ENCODE data around the gene ANAPC2. TPM values are rescaled to one million over a fixed set of nuclear protein-coding genes. Genes with fewer than 3 reads are reported as not detected.

The ANAPC2 gene
- polyA plus RNA-seq, 4 donors = 20.0 to 44.2 (median 37.0) TPM

DNA sequence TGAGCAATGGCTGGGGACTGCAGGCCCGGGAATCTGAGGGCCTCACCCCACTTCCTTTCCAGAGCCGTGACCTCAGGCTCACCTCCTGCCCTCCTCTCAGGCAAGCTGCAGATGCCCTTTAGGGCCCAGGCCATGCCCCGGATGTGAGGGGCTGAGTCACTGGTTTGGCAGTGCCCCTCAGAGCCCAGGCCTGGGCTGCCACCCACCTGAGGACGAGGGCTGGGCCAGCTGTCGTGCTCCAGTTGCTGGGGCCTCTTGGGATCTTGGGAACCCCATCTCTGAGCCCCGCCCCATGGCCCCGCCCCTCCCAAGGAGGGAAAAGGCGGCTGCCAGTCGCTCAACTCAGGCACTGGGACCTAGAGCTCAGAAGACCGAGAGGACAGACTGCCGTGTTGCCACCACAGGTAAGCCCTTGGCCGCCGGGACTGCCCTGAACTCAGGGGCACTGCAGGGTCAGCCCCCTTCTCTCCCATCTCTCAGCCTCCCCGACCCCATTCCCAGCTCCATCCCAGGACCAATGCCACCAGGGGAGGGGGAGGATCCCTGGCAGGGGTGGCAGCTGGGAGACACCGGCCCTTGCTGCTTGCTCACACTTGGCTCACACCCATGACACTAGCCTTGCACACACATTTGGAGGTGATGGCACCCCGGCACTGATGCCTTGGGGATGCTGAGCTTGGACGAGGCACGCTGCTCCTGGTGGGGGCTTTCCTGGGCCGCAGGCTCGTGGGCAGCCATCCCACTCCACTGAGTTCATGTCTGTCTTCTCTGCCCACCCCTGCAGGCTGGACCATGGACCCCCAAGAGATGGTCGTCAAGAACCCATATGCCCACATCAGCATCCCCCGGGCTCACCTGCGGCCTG lies 36.7 kb upstream of the ANAPC2 start, which contains the start of gene CYSRT1:
TSS of gene CYSRT1 (plus strand) at position 345 of the 865 bp plus-strand sequence. CDS start at position 793, 448 bp downstream.
- Histone ChIP-seq H3K27me3 (ENCODE audit: control insufficient read depth in 3 of 3, insufficient read depth in 3 of 3, low read length in 3 of 3) (no peaks in the 10 kb centered on the region), H3K4me3 (ENCODE audit: low read depth in 1 of 3, low read length in 3 of 3) (peak within 1 kb of the TSS in 2 of 3 donors; percentile 76 to 84), H3K36me3 (ENCODE audit: control insufficient read depth in 3 of 3, insufficient read depth in 2 of 3, low read depth in 1 of 3, low read length in 3 of 3) (peaks cover 0 to 8% (median 0%) of the 10 kb centered on the region in 3 donors), H3K4me1 (ENCODE audit: control insufficient read depth in 3 of 3, insufficient read depth in 2 of 3, low read depth in 1 of 3, low read length in 2 of 3) (peaks cover 0 to 64% (median 1%) of the 10 kb centered on the region in 3 donors), H3K9me3 (ENCODE audit: control insufficient read depth in 2 of 2, insufficient read depth in 1 of 2, low read depth in 1 of 2, low read length in 1 of 2) (no peaks in the 10 kb centered on the region), H3K27ac (ENCODE audit: low read depth in 1 of 3, low read length in 2 of 3) (peak within 1 kb of the TSS in 1 of 3 donors; percentile 91)
- DNase-seq (peak; percentile 53 to 82), FAIRE-seq (no peak)
- 30 to 44% (median 44%) methylated on average over 22 to 23 of the region's 23 CpGs for WGBS, 3 donors

DNA sequence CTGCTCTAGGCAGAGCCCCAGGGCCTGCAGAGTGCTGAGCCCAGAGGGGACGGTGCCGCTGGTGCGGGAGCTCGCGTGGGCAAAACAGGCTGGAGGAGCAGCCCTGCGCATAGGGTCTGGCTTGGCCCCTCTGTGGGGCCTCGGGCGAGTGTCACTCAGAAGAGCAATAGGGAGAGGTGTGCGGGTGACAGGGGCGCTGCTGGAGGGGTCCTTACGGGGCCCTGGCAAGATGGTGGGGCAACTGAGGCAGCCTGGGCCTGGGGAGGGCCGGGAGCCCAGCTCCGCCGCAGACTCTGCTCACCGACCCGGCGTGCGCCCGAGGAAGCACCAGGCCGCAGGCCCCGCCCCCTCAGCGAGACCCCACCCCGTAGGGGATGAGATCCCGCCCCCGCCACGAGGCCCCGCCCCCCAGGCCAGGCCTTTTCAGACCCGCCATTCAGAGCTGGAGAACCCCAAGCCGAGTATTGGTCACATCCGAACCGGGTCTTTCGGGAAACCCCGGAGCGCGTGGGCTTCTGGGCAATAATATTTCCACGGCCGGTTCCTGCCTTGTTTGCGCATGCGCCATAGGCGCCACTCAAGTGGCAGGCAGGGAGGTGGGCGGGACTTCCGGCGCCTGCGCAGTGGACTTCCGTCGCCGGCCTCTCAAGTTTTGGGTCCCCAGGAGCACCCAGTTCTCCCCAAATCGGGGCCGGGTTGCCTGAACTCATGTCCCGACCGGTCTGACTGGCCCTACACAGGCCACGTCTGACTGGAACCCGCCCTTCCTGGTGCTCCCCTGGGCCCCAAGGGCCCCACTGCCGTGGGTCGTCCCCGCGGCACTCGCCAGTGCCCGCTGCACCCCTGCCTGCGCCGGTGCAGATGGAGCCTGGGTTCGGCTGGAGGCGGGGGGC lies 35.0 kb upstream of the ANAPC2 start:
- Histone ChIP-seq H3K27me3 (ENCODE audit: control insufficient read depth in 3 of 3, insufficient read depth in 3 of 3, low read length in 3 of 3) (no peaks in the 10 kb centered on the region), H3K36me3 (ENCODE audit: control insufficient read depth in 3 of 3, insufficient read depth in 2 of 3, low read depth in 1 of 3, low read length in 3 of 3) (peaks cover 0 to 21% (median 0%) of the 10 kb centered on the region in 3 donors), H3K9me3 (ENCODE audit: control insufficient read depth in 2 of 2, insufficient read depth in 1 of 2, low read depth in 1 of 2, low read length in 1 of 2) (no peaks in the 10 kb centered on the region), H3K4me1 (ENCODE audit: control insufficient read depth in 3 of 3, insufficient read depth in 2 of 3, low read depth in 1 of 3, low read length in 2 of 3) (peaks cover 0 to 55% (median 0%) of the 10 kb centered on the region in 3 donors), H3K27ac (ENCODE audit: low read depth in 1 of 3, low read length in 2 of 3) (peak overlapping the region; percentile 90 to 93 (median 91)), H3K4me3 (ENCODE audit: low read depth in 1 of 3, low read length in 3 of 3) (peak overlapping the region; percentile 60 to 84 (median 76))
- 1% methylated on average over 49 to 63 of the region's 63 CpGs for WGBS, 3 donors
- DNase-seq (peak; percentile 98 to 99), FAIRE-seq (no peak)

DNA sequence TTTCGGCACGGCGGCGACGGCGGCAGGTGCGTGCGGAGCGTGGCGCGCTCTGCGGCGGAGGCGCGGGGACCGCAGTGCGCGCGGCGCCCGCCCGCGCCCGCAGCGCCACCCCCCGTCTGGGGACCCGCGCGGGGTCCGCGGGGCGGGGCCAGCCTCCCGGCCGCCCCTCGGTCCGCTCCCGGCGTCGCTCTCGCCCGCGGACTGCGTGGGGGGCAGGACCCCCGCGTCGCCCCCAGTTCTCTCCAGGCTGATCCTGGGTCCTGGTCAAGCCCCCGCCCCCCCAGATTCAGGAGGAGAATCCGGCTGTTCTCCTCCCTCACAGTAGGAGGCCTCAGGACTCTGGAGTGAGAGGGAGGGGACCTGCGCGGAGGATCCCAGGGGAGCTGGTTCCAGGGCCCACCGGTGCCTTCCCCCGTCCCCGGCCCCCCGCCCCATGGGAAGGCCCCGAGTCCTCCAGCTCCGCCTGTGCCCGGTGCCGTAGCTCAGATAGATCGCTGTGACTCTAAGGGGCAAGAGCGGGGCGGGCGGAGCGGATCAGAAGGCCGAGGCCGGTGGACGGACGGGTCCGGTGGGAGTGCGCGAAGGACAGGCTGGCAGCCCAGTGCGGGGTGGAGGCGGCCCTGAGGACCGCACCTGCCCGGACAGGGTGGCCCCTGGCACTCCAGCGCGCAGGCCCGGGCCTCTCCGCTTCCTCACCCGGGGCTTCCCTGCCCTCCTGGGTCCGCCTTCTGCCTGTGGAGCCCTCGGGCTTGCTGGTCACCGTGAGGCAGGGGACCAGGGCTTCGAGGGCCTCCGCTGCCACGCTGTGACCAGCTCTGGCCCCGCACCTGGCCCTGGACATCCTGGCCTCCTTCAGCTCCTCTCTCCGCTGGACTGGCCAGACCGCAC lies 34.1 kb upstream of the ANAPC2 start, which contains the start of gene RNF208:
TSS of gene RNF208 (minus strand) at position 51 of the 888 bp plus-strand sequence. CDS start 1,028 bp downstream, outside the sequence.
- Histone ChIP-seq H3K9me3 (ENCODE audit: control insufficient read depth in 2 of 2, insufficient read depth in 1 of 2, low read depth in 1 of 2, low read length in 1 of 2) (no peaks in the 10 kb centered on the region), H3K4me1 (ENCODE audit: control insufficient read depth in 3 of 3, insufficient read depth in 2 of 3, low read depth in 1 of 3, low read length in 2 of 3) (peaks cover 0 to 56% (median 0%) of the 10 kb centered on the region in 3 donors), H3K4me3 (ENCODE audit: low read depth in 1 of 3, low read length in 3 of 3) (peak within 1 kb of the TSS; percentile 60 to 84 (median 61)), H3K36me3 (ENCODE audit: control insufficient read depth in 3 of 3, insufficient read depth in 2 of 3, low read depth in 1 of 3, low read length in 3 of 3) (peaks cover 0 to 24% (median 0%) of the 10 kb centered on the region in 3 donors), H3K27me3 (ENCODE audit: control insufficient read depth in 3 of 3, insufficient read depth in 3 of 3, low read length in 3 of 3) (no peaks in the 10 kb centered on the region), H3K27ac (ENCODE audit: low read depth in 1 of 3, low read length in 2 of 3) (peak within 1 kb of the TSS; percentile 86 to 90 (median 89))
- WGBS, 3 donors = 3 to 5% (median 4%) methylated on average over 42 to 88 of the region's 88 CpGs
- FAIRE-seq = no peak
- peak in 1 of 2 donors; percentile 70 for DNase-seq

DNA sequence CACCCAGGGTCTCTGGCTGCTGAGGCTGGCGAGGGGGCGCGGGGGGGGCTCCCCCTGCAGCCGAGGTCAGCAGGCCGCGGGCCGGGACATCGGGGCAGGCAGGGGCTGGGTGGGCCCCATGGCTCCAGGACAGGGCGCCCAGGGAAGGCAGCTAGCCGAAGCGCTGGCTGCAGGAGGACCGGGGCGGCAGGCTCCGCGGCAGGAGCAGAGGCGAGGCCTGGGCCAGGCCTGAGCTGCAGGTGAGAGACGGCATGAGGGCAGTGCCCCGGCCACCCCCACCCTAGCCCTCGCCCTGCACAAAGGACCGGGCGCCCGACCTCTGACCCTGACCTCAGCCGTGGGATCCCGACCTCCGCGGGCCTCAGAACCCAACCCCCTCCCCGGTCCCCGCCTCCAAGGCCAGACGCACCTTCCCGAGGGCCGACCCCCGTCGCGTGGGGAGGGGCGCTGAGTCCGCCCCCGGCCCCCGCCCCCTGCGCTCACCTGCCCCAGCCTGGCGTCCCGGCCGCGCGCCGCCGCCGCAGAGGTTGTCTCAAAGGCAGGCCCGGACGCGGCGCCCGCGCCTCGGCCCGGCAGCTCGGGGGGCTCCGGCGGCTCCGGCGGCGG lies 33.2 kb upstream of the ANAPC2 start:
- FAIRE-seq (no peak), DNase-seq (peak in 1 of 2 donors; percentile 48)
- H3K9me3 ChIP-seq (ENCODE audit: control insufficient read depth in 2 of 2, insufficient read depth in 1 of 2, low read depth in 1 of 2, low read length in 1 of 2) = no peaks in the 10 kb centered on the region
- H3K27me3 ChIP-seq (ENCODE audit: control insufficient read depth in 3 of 3, insufficient read depth in 3 of 3, low read length in 3 of 3) = no peaks in the 10 kb centered on the region
- WGBS, 3 donors = 1 to 10% (median 6%) methylated on average over 38 to 61 of the region's 61 CpGs
- peak overlapping the region; percentile 32 to 61 (median 35) for H3K4me3 ChIP-seq (ENCODE audit: low read depth in 1 of 3, low read length in 3 of 3)
- H3K4me1 ChIP-seq (ENCODE audit: control insufficient read depth in 3 of 3, insufficient read depth in 2 of 3, low read depth in 1 of 3, low read length in 2 of 3) = peaks cover 0 to 55% (median 0%) of the 10 kb centered on the region in 3 donors
- H3K27ac ChIP-seq (ENCODE audit: low read depth in 1 of 3, low read length in 2 of 3) = no peak overlapping the region
- H3K36me3 ChIP-seq (ENCODE audit: control insufficient read depth in 3 of 3, insufficient read depth in 2 of 3, low read depth in 1 of 3, low read length in 3 of 3) = peaks cover 0 to 28% (median 0%) of the 10 kb centered on the region in 3 donors

DNA sequence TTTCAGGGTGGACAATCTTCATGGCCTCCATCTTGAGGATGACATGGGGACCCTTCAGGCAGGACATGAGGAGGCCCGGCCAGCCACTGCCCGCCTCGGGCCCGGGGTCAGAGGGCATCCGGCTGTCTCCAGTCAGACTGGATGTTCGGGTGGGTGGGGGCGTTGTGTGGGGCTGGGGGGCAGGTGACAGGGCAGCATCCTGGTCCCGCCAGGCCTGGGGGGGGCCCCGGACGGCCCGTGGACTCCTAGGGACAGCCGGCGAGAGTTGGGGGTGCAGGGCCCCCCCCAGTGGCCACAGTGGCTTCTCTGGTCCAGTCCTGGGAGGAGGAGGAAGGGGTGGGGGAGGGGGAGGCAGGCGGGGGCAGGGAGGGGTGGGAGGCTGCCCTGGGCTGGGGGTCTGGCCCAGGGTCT lies 32.7 kb upstream of the ANAPC2 start:
- no peak for DNase-seq
- Histone ChIP-seq H3K4me3 (ENCODE audit: low read depth in 1 of 3, low read length in 3 of 3) (peak overlapping the region in 1 of 3 donors; percentile 61), H3K36me3 (ENCODE audit: control insufficient read depth in 3 of 3, insufficient read depth in 2 of 3, low read depth in 1 of 3, low read length in 3 of 3) (peaks cover 0 to 33% (median 0%) of the 10 kb centered on the region in 3 donors), H3K27me3 (ENCODE audit: control insufficient read depth in 3 of 3, insufficient read depth in 3 of 3, low read length in 3 of 3) (no peaks in the 10 kb centered on the region), H3K9me3 (ENCODE audit: control insufficient read depth in 2 of 2, insufficient read depth in 1 of 2, low read depth in 1 of 2, low read length in 1 of 2) (no peaks in the 10 kb centered on the region), H3K4me1 (ENCODE audit: control insufficient read depth in 3 of 3, insufficient read depth in 2 of 3, low read depth in 1 of 3, low read length in 2 of 3) (peaks cover 0 to 50% (median 0%) of the 10 kb centered on the region in 3 donors), H3K27ac (ENCODE audit: low read depth in 1 of 3, low read length in 2 of 3) (no peak overlapping the region)
- 77 to 89% (median 80%) methylated on average over 8 to 14 of the region's 14 CpGs for WGBS, 3 donors
- FAIRE-seq = no peak

DNA sequence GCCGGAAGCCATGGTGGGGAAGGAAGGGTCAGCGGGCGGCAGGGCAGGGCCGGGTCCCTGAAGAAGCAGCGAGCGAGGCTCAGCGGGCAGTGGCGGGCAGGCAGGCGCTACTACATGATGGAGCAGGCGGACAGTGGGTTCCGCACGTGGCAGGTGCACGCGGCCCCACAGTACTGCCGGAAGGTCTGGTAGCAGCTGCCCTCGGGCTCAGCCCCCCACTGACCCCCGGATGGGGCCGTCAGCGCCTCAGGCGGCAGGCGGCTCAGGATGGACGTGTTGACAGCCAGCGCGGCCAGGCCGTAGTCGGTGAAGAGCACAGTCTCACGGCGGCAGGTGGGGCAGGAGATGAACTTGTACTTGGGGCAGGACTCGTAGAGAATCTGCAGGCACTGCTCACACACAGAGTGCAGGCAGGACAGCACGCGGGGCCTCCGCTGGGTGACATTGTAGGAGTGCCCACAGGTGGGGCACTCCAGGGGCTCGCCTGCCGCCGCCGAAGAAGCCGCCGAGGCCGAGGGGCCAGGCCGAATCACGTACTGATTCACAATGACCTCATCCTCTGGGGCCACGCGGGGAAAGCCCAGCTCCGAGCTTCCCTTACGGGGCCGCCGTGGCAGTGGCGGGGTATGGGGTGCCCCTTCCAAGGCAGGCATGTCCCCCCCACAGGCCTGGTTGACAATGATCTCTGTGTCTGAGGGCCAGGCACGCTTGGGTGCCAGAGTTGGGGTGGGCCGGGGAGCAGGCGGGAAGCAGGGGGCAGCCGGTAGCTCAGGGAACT lies 32.1 kb upstream of the ANAPC2 start:
- no peak overlapping the region for H3K27ac ChIP-seq (ENCODE audit: low read depth in 1 of 3, low read length in 2 of 3)
- H3K36me3 ChIP-seq (ENCODE audit: control insufficient read depth in 3 of 3, insufficient read depth in 2 of 3, low read depth in 1 of 3, low read length in 3 of 3) = peaks cover 0 to 39% (median 3%) of the 10 kb centered on the region in 3 donors
- DNase-seq (no peak), FAIRE-seq (no peak)
- H3K9me3 ChIP-seq (ENCODE audit: control insufficient read depth in 2 of 2, insufficient read depth in 1 of 2, low read depth in 1 of 2, low read length in 1 of 2) = no peaks in the 10 kb centered on the region
- H3K4me3 ChIP-seq (ENCODE audit: low read depth in 1 of 3, low read length in 3 of 3) = no peak overlapping the region
- WGBS, 3 donors = 89 to 93% (median 89%) methylated on average over 45 to 52 of the region's 52 CpGs
- no peaks in the 10 kb centered on the region for H3K27me3 ChIP-seq (ENCODE audit: control insufficient read depth in 3 of 3, insufficient read depth in 3 of 3, low read length in 3 of 3)
- H3K4me1 ChIP-seq (ENCODE audit: control insufficient read depth in 3 of 3, insufficient read depth in 2 of 3, low read depth in 1 of 3, low read length in 2 of 3) = peaks cover 0 to 44% (median 0%) of the 10 kb centered on the region in 3 donors

Measured in small intestine (tissue), 7 donors.